Endothelial cell (in vitro differentiated cells): Measurements from ENCODE around the gene SLC17A5. TPM values are rescaled to one million over a fixed set of nuclear protein-coding genes. Genes with fewer than 3 reads are reported as not detected.
"Not testable (repeated sequence)": the region's sequence is repeated elsewhere in the genome, so short reads cannot be mapped to it uniquely, and the experiment has no call there.

Experiments used
- DNase-seq: peaks from one replicate; pipeline ENCODE4 v3.0.0; 2021; ENCODE audit warnings: low spot score
- H3K27ac Mint-ChIP-seq: one replicate; pipeline ENCODE4 v1.8.0; 2021; ENCODE audit warnings: mixed read lengths, inconsistent platforms; ENCODE audit not compliant: unreplicated experiment
- H3K27me3 Mint-ChIP-seq: one replicate; pipeline ENCODE4 v1.8.0; 2021; ENCODE audit warnings: mild to moderate bottlenecking, moderate library complexity, mixed read lengths, inconsistent platforms; ENCODE audit not compliant: unreplicated experiment
- H3K36me3 Mint-ChIP-seq: one replicate; pipeline ENCODE4 v1.8.0; 2021; ENCODE audit warnings: mild to moderate bottlenecking, low read depth, mixed read lengths, inconsistent platforms; ENCODE audit not compliant: unreplicated experiment
- H3K4me1 Mint-ChIP-seq: one replicate; pipeline ENCODE4 v1.8.0; 2021; ENCODE audit warnings: mild to moderate bottlenecking, mixed read lengths, inconsistent platforms; ENCODE audit not compliant: unreplicated experiment
- H3K4me3 Mint-ChIP-seq: one replicate; pipeline ENCODE4 v1.8.0; 2021; ENCODE audit warnings: mild to moderate bottlenecking, mixed read lengths, inconsistent platforms; ENCODE audit not compliant: unreplicated experiment
- H3K9me3 Mint-ChIP-seq: one replicate; pipeline ENCODE4 v1.8.0; 2021; ENCODE audit warnings: mixed read lengths, inconsistent platforms; ENCODE audit not compliant: unreplicated experiment
- total RNA-seq: library from RNA; stranded (reverse); fragmentation: NEBNext Ultra II Directional; extraction: Animal tissue kit (Norgen Biotek cat#: 25700); gene quantifications from one replicate; pipeline ENCODE4 v1.2.1, GENCODE V29; 2021; ENCODE audit not compliant: unreplicated experiment
- TF ChIP-seq, protein P1 (sequence below): fragments of 200-600 bp; sonication (generic); IDR thresholded peaks from one replicate; pipeline ENCODE4 v1.5.0; 2021; ENCODE audit warnings: antibody characterized with exemption; ENCODE audit not compliant: unreplicated experiment

The SLC17A5 gene
- total RNA-seq, 1 donor from 2014 or later, result 17.5 TPM

DNA sequence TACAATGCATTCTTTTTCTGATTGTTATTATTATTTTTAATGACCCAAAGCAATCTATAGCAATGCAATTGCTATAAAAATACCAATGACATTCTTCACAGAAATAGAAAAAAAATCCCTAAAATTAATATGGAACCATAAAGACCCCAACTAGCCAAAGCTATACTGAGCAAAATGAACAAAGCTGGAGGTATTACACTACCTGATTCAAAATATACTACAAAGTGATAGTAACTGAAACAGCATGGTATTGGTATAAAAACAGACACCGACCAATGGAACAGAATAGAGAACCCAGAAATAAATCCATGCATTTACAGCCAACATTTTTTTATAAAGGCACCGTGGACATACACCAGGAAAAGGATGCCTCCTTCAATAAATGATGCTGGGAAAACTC, 72.5 kb downstream of the SLC17A5 start:
- no peak overlapping the region for H3K4me3 Mint-ChIP-seq
- peaks cover 36% of the 10 kb centered on the region for H3K4me1 Mint-ChIP-seq
- TF ChIP-seq, protein P1, sequence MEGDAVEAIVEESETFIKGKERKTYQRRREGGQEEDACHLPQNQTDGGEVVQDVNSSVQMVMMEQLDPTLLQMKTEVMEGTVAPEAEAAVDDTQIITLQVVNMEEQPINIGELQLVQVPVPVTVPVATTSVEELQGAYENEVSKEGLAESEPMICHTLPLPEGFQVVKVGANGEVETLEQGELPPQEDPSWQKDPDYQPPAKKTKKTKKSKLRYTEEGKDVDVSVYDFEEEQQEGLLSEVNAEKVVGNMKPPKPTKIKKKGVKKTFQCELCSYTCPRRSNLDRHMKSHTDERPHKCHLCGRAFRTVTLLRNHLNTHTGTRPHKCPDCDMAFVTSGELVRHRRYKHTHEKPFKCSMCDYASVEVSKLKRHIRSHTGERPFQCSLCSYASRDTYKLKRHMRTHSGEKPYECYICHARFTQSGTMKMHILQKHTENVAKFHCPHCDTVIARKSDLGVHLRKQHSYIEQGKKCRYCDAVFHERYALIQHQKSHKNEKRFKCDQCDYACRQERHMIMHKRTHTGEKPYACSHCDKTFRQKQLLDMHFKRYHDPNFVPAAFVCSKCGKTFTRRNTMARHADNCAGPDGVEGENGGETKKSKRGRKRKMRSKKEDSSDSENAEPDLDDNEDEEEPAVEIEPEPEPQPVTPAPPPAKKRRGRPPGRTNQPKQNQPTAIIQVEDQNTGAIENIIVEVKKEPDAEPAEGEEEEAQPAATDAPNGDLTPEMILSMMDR, result no peak
- peaks cover 10% of the 10 kb centered on the region for H3K36me3 Mint-ChIP-seq
- peaks cover 5% of the 10 kb centered on the region for H3K27me3 Mint-ChIP-seq
- H3K9me3 Mint-ChIP-seq, result no peaks in the 10 kb centered on the region
- no peak for DNase-seq
- H3K27ac Mint-ChIP-seq, result peak overlapping the region; percentile 100

DNA sequence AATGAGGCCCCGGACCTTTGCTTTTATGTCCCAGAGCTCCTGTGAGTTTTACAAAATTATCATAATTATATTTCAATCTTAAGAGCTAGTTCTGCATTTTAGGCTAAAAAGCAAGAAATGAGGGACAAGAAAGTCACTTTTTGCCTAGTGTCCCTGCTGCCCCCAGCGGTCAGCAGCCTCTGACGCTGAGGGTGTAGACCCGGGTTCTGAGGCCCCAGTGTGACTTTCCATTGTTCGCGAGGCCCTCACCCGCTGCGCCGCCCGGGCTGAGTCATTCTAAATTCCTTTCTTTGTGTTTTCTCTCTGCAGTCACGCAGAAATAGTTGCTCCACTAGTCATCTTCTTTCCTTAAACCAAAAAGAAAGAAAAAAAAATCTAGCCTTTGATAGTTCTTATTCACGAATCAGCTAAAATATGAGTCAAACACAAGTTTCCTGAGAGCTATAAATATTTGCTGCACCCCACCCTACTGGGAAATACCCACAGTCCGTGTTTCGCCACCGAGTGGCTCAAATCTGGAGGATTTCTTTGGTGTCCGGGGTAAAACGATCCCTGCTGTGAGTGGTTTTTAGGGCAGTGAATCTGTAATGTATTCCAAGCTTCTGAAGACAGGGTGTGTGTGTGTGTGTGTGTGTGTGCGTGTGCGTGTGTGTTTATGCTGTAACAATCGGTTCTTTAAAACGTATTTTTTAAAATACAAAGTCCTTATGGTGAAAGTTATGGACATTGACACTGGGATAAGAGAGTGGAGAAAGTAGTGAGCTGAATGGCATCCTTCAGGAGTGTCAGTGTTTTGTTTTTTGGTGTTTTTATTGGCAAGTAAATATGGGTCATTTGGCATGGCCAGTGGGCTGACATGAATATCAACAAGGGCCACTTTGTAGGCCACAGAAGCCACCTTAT, 73.3 kb downstream of the SLC17A5 start:
- Mint-ChIP-seq H3K9me3 (no peaks in the 10 kb centered on the region), H3K4me1 (peaks cover 30% of the 10 kb centered on the region), H3K36me3 (peaks cover 10% of the 10 kb centered on the region), H3K27me3 (peaks cover 2% of the 10 kb centered on the region), H3K4me3 (peak overlapping the region; percentile 81), H3K27ac (peak overlapping the region; percentile 100)
- TF ChIP-seq, protein P1, result peak; percentile 14
- peak; percentile 80 for DNase-seq

DNA sequence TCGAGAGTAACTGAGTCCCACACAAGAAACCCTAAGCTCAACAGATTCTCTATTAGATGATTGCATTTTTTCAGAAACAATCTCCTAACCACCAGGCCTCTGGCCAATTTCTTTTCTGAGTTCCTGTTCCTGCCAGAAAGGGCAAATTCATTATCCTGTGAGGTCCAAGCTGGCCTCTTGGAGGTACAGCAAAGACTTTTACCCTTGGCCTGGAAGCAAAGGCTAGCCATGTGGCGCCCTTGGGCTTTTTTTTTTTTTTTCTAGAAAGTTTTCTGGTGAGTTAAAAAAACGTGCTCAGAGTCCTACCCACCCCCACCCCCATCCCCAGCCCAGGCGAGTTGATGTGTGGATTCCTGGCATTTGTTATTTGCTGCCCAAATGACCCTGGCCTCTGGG, 73.9 kb downstream of the SLC17A5 start:
- Mint-ChIP-seq H3K27ac (peak overlapping the region; percentile 100), H3K9me3 (no peaks in the 10 kb centered on the region), H3K4me3 (no peak overlapping the region), H3K27me3 (peaks cover 2% of the 10 kb centered on the region), H3K4me1 (peaks cover 26% of the 10 kb centered on the region), H3K36me3 (peaks cover 10% of the 10 kb centered on the region)
- TF ChIP-seq, protein P1, result no peak
- DNase-seq, result peak; percentile 44

DNA sequence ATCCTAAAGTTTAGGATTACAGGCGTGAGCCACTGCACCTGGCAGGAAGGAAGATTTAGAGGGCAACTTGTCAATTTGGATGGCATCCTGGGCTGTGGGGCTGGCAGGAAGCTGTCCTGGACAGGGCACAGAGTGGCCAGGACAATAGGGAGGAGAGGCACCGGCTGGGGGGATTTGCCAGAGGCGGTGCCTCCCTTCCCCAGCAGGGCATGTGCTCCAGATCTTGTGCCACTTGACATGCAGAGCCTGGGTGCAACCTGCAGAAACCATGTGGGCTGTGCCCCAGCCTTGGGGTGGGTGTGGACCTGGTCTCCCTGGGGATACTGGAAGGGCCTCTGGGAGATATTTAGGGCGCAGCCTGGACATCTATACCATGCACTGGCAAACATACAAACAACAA, 74.4 kb downstream of the SLC17A5 start:
- no peak for DNase-seq
- peaks cover 2% of the 10 kb centered on the region for H3K27me3 Mint-ChIP-seq
- TF ChIP-seq, protein P1, result no peak
- H3K4me1 Mint-ChIP-seq, result peaks cover 26% of the 10 kb centered on the region
- no peaks in the 10 kb centered on the region for H3K9me3 Mint-ChIP-seq
- H3K27ac Mint-ChIP-seq, result peak overlapping the region; percentile 100
- H3K4me3 Mint-ChIP-seq, result no peak overlapping the region
- H3K36me3 Mint-ChIP-seq, result peaks cover 10% of the 10 kb centered on the region

DNA sequence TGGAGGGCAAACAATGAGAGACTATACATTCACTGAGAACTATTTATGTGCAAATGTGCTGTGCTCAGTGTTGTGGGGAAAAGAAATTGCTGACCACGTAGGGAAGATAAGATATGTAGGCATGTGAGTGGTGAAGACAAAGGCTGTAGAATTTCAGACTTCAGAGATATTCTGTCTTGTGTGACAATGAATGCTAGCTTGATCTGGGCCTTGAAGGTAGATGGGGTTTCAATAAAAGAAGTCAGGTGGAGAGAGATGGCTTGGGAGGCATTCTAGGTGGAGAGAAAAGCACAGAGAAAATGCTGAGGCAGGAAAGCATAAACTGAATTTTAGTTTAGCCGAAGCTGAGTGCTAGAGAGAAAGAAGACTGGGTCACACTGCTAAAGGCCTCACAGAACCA, 76.1 kb downstream of the SLC17A5 start:
- Mint-ChIP-seq H3K9me3 (no peaks in the 10 kb centered on the region), H3K27ac (peak overlapping the region; percentile 45), H3K4me3 (no peak overlapping the region), H3K27me3 (peaks cover 2% of the 10 kb centered on the region), H3K36me3 (peaks cover 10% of the 10 kb centered on the region), H3K4me1 (peaks cover 26% of the 10 kb centered on the region)
- TF ChIP-seq, protein P1, result no peak
- no peak for DNase-seq

DNA sequence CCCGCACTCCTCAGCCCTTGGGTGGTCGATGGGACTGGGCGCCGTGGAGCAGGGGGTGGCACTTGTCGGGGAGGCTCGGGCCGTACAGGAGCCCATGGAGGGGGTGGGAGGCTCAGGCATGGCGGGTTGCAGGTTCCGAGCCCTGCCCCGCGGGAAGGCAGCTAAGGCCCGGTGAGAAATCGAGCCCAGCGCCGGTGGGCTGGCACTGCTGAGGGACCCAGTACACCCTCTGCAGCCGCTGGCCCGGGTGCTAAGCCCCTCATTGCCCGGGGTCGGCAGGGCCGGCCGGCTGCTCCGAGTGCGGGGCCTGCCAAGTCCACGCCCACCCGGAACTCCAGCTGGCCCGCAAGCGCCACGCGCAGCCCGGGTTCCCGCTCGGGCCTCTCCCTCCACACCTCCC, 81.3 kb downstream of the SLC17A5 start:
- not testable (repeated sequence) for H3K4me1 Mint-ChIP-seq, H3K36me3 Mint-ChIP-seq, H3K4me3 Mint-ChIP-seq, DNase-seq, H3K27ac Mint-ChIP-seq, H3K9me3 Mint-ChIP-seq, H3K27me3 Mint-ChIP-seq
